Hypothalamus (tissue), 51 donors: ENCODE data around the gene ZCCHC24.
A peak's percentile ranks its signal among the peaks of the same experiment; 100 is the strongest.

Experiments used
- DNase-seq, 51 donors: peaks; one replicate each; lab custom pipeline; 2025; lab: John Stamatoyannopoulos, UW

The ZCCHC24 gene

GRCh38 chr10:79375321-79376077 is 69.9 kb downstream of the ZCCHC24 start:
- no peak for DNase-seq

GRCh38 chr10:79374312-79375191 is 70.9 kb downstream of the ZCCHC24 start:
- peak in 42 of 51 donors; percentile 30 to 87 (median 67) for DNase-seq

- no peak for DNase-seq
These were observed 72.6 kb downstream of the ZCCHC24 start for GRCh38 chr10:79372871-79373270.

GRCh38 chr10:79367426-79368189 is 77.8 kb downstream of the ZCCHC24 start:
- no peak for DNase-seq

GRCh38 chr10:79361726-79362397 is 83.6 kb downstream of the ZCCHC24 start:
- no peak for DNase-seq

GRCh38 chr10:79360499-79361342 is 84.7 kb downstream of the ZCCHC24 start:
- no peak for DNase-seq

- DNase-seq: no peak
These were observed 85.5 kb downstream of the ZCCHC24 start for GRCh38 chr10:79359816-79360498.

GRCh38 chr10:79358811-79359210 is 86.6 kb downstream of the ZCCHC24 start:
- DNase-seq: no peak

GRCh38 chr10:79357180-79357579 is 88.2 kb downstream of the ZCCHC24 start:
- no peak for DNase-seq

GRCh38 chr10:79356104-79356503 is 89.3 kb downstream of the ZCCHC24 start:
- DNase-seq: no peak

- DNase-seq: no peak
These were observed 89.9 kb downstream of the ZCCHC24 start for GRCh38 chr10:79355420-79356017.

- no peak for DNase-seq
These were observed 90.8 kb downstream of the ZCCHC24 start for GRCh38 chr10:79354615-79355014.

GRCh38 chr10:79354141-79354540 is 91.3 kb downstream of the ZCCHC24 start:
- DNase-seq: no peak

- no peak for DNase-seq
These were observed 91.7 kb downstream of the ZCCHC24 start for GRCh38 chr10:79353726-79354125.

- DNase-seq: no peak
These were observed 92.4 kb downstream of the ZCCHC24 start for GRCh38 chr10:79353000-79353406.

GRCh38 chr10:79352035-79352877 is 93.2 kb downstream of the ZCCHC24 start:
- DNase-seq: no peak

- no peak for DNase-seq
These were observed 94.1 kb downstream of the ZCCHC24 start for GRCh38 chr10:79351332-79351731.
